ENCODE data around the gene IGFBP3. TPM values are rescaled to one million over a fixed set of nuclear protein-coding genes. Genes with fewer than 3 reads are reported as not detected.

The IGFBP3 gene
- total RNA-seq, 4 donors from 2014 or later, result 43.4 to 167 (median 103) TPM

DNA sequence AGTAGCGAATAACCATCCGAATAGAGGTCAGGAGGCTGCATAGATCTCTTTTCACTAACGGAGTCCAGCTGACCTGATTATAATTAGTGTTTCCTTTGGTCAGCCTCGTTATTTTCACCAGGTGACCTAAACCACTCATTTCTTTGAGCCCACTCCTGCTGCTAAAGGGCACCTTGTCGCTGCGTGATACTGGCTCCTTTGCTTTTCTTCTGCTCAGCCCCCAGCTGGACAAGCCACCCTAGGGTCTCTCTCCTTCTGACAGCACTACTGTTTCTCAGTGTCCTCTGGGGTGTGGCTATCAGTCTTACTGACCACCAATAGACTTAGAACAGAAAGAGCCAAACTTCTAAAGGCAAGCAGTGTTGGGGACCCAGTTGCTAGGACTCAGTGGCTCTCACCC, 2.7 kb upstream of the IGFBP3 start:
- Histone ChIP-seq H3K27ac (no peak overlapping the region), H3K9me3 (peaks cover 0 to 4% (median 0%) of the 10 kb centered on the region in 3 donors), H3K4me1 (peaks cover 3 to 56% (median 20%) of the 10 kb centered on the region in 3 donors), H3K36me3 (no peaks in the 10 kb centered on the region), H3K4me3 (no peak overlapping the region), H3K27me3 (peaks cover 42% of the 10 kb centered on the region)
- TF ChIP-seq EP300 (IDR thresholded peaks at IDR 0.05), result no peak
- TF ChIP-seq, protein P1, sequence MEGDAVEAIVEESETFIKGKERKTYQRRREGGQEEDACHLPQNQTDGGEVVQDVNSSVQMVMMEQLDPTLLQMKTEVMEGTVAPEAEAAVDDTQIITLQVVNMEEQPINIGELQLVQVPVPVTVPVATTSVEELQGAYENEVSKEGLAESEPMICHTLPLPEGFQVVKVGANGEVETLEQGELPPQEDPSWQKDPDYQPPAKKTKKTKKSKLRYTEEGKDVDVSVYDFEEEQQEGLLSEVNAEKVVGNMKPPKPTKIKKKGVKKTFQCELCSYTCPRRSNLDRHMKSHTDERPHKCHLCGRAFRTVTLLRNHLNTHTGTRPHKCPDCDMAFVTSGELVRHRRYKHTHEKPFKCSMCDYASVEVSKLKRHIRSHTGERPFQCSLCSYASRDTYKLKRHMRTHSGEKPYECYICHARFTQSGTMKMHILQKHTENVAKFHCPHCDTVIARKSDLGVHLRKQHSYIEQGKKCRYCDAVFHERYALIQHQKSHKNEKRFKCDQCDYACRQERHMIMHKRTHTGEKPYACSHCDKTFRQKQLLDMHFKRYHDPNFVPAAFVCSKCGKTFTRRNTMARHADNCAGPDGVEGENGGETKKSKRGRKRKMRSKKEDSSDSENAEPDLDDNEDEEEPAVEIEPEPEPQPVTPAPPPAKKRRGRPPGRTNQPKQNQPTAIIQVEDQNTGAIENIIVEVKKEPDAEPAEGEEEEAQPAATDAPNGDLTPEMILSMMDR (IDR thresholded peaks at IDR 0.05), result no peak
- no peak for TF ChIP-seq POLR2A (IDR thresholded peaks at IDR 0.05)
- TF ChIP-seq POLR2AphosphoS5 (IDR thresholded peaks at IDR 0.05), result no peak
- 79% methylated on average over 6 of the region's 6 CpGs for WGBS, 2 donors (ENCODE audit: low coverage in 1 of 2)
- no peak for ATAC-seq

DNA sequence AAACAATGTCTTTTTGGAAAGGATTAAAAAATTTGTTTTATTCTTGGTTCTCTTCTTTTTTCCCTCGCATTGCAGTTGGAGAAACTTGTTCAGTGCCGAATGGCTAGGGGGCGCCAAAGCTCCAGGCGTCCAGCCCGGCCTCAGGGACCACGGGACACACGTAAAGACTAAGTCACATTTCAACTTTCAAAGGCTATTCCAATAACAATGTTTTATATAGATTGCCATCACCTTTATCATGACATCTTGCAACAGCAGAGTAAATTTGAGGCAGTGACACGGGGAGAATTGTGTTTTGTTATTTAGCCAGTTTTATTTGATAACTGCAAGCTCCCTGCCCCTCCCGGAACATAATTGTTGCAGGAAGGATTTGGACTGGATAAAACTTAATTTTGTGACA, 2.2 kb upstream of the IGFBP3 start:
- Histone ChIP-seq H3K36me3 (no peaks in the 10 kb centered on the region), H3K4me3 (no peak overlapping the region), H3K9me3 (peaks cover 0 to under 1% (median 0%) of the 10 kb centered on the region in 3 donors), H3K4me1 (peaks cover 3 to 59% (median 20%) of the 10 kb centered on the region in 3 donors), H3K27ac (no peak overlapping the region), H3K27me3 (peaks cover 47% of the 10 kb centered on the region)
- TF ChIP-seq, protein P1 (IDR thresholded peaks at IDR 0.05), result peak; percentile 77 to 90 (median 85)
- no peak for TF ChIP-seq EP300 (IDR thresholded peaks at IDR 0.05)
- 0 to 8% methylated on average over 4 to 9 of the region's 9 CpGs for WGBS, 2 donors (ENCODE audit: low coverage in 1 of 2)
- no peak for ATAC-seq

DNA sequence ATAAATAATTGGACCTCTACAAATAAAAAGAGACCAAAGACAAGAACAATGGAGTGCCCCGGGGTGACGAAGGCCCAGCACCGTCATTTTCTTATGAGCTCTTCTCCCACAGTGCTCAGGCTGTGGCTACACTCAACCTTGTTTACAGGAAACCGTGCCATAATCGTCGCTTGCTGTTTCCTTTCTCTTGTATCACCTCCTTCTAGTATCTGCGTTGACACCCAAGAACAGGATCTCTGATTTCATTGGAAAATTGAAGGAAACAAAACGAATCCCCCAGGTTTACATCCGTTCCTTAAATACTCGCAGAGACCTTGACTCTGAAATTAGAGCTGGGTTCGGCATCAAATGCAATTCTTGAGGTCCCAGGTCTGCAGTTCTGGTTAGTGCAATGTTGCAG, 1.7 kb upstream of the IGFBP3 start:
- TF ChIP-seq POLR2AphosphoS5 (IDR thresholded peaks at IDR 0.05) (no peak), POLR2A (IDR thresholded peaks at IDR 0.05) (no peak), EP300 (IDR thresholded peaks at IDR 0.05) (no peak)
- TF ChIP-seq, protein P1 (IDR thresholded peaks at IDR 0.05), result no peak
- Histone ChIP-seq H3K4me1 (peaks cover 3 to 64% (median 20%) of the 10 kb centered on the region in 3 donors), H3K36me3 (no peaks in the 10 kb centered on the region), H3K9me3 (no peaks in the 10 kb centered on the region), H3K27ac (peak overlapping the region in 1 of 4 donors; percentile 44), H3K27me3 (peaks cover 52% of the 10 kb centered on the region), H3K4me3 (peak overlapping the region; percentile 11 to 16)
- WGBS, 2 donors (ENCODE audit: low coverage in 1 of 2), result 7 to 9% methylated on average over 11 of the region's 11 CpGs
- ATAC-seq, result no peak

DNA sequence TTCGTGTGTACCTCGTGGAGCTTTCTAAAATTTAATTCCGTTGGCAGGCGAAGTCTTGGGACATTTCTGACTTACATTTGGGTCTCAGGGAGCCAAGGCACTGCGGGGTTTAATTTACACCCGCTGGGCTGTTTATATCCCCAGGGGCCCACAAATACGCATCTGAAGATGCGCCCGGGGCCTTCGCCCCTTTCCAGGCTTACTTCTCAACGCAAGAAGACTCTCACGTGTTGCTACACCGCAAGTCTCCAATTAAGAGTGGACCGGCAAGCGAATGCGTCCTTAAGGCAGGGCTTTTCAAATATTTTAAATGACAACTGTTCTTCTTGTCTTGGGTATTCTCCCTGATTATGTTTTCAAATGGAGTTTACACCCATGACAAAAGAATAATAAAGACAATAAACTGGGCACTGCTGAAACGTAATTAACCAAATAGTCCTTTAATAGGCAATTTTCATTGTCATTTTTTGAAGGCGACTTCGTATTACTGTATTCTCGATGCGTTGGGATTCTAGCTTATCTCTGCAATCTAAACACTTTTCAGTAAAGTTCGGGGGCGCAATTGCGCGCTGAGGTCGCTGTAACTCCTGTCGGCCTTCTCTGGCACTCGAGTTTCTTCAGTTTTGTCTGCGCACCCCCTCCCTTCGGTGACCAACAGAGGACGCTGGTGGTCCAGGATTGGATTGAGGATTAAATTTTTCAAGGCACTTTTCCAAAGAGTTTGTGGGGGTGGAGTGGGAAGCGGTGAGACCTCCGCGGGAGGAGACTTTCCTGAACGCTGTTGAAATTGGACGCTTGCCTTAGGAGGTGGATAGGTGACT, 837 bp upstream of the IGFBP3 start:
- Histone ChIP-seq H3K4me1 (peaks cover 3 to 68% (median 20%) of the 10 kb centered on the region in 3 donors), H3K36me3 (no peaks in the 10 kb centered on the region), H3K9me3 (no peaks in the 10 kb centered on the region), H3K4me3 (peak overlapping the region in 1 of 2 donors; percentile 51), H3K27ac (peak overlapping the region in 1 of 4 donors; percentile 44), H3K27me3 (peaks cover 60% of the 10 kb centered on the region)
- WGBS, 2 donors (ENCODE audit: low coverage in 1 of 2), result 15 to 30% methylated on average over 20 to 22 of the region's 36 CpGs
- TF ChIP-seq EP300 (IDR thresholded peaks at IDR 0.05), result no peak
- TF ChIP-seq, protein P1 (IDR thresholded peaks at IDR 0.05), result peak; percentile 41 to 79 (median 70)
- ATAC-seq, result no peak

DNA sequence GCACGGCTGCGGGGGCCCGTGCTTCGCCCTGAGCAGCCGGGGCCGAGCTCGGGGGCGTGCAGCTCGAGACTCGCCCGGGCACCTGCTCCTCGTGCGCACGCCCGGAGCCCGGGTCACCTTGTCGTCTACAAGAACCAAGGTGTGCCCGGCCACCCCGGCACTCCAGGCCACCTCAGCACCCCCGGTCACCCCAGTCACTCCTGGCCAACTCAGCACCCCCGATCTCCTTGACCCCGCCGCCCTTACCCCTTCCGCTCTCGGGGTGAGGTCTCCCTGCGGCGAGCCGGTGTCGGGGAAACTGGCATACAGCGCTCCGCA, 268 bp upstream of the IGFBP3 start:
- no peak for TF ChIP-seq POLR2AphosphoS5 (IDR thresholded peaks at IDR 0.05)
- TF ChIP-seq EP300 (IDR thresholded peaks at IDR 0.05), result no peak
- TF ChIP-seq, protein P1 (IDR thresholded peaks at IDR 0.05), result no peak
- no peak for TF ChIP-seq POLR2A (IDR thresholded peaks at IDR 0.05)
- WGBS, 2 donors (ENCODE audit: low coverage in 1 of 2), result no CpG with 5 or more reads among the region's 31 CpGs
- H3K4me1 ChIP-seq, result peaks cover 3 to 68% (median 20%) of the 10 kb centered on the region in 3 donors

More for the DNA sequence above, 268 bp upstream of the IGFBP3 start:
- no peak for ATAC-seq
- Histone ChIP-seq H3K4me3 (peak overlapping the region; percentile 29 to 51), H3K9me3 (no peaks in the 10 kb centered on the region), H3K27me3 (peaks cover 65% of the 10 kb centered on the region), H3K36me3 (no peaks in the 10 kb centered on the region), H3K27ac (peak overlapping the region in 2 of 4 donors; percentile 4 to 44)

Data from gastroesophageal sphincter (tissue), 4 donors.